H1 (cell line): ENCODE results near the gene CNTN5. TPM values are rescaled to one million over a fixed set of nuclear protein-coding genes. Genes with fewer than 3 reads are reported as not detected.

Experiments
- CTCF ChIA-PET: fragments of 300-600 bp; sonication (Branson Sonifier 250); formaldehyde crosslinking; loops from one replicate; lab custom pipeline; 2021; ENCODE audit not compliant: partially characterized antibody; lab: Charles Lee
- POLR2A ChIA-PET: fragments of 300-600 bp; sonication (Branson Sonifier 250); formaldehyde crosslinking; loops from one replicate; lab custom pipeline; 2021; ENCODE audit warnings: inconsistent platforms; ENCODE audit not compliant: partially characterized antibody; lab: Charles Lee
- DNase-seq, 2 experiments: peaks; one replicate each; pipeline versions ENCODE4 v3.0.0 to v3.0.0-alpha.2; 2010 to 2022; ENCODE audit warnings: low spot score in 2 of 2, low read depth in 1 of 2, mixed read lengths in 1 of 2
- FAIRE-seq: peaks from 2 replicates; lab custom pipeline; 2011; peaks lifted over from hg19 to GRCh38; lab: Jason Lieb, UNC
- H2AFZ ChIP-seq: 2 replicates; pipeline ENCODE4 v1.8.1; 2012; ENCODE audit warnings: low read length, inconsistent platforms
- H2AK5ac ChIP-seq: 2 replicates; pipeline ENCODE4 v1.6.1; 2013; ENCODE audit warnings: low read depth, low read length
- H2BK120ac ChIP-seq: replicated peaks from 2 replicates; pipeline ENCODE3; 2013; ENCODE audit warnings: low read depth, low read length, inconsistent platforms
- H2BK12ac ChIP-seq: 2 replicates; pipeline ENCODE4 v1.6.1; 2013; ENCODE audit warnings: low read depth, low read length
- H2BK15ac ChIP-seq: 2 replicates; pipeline ENCODE4 v1.6.1; 2013; ENCODE audit warnings: low read length
- H2BK20ac ChIP-seq: 2 replicates; pipeline ENCODE4 v1.6.1; 2013; ENCODE audit warnings: low read length
- H2BK5ac ChIP-seq: 2 replicates; pipeline ENCODE4 v1.6.1; 2013; ENCODE audit warnings: low read depth, low read length
- H3K14ac ChIP-seq: 2 replicates; pipeline ENCODE4 v1.6.1; 2013; ENCODE audit warnings: inconsistent platforms; ENCODE audit not compliant: insufficient read length
- H3K18ac ChIP-seq: 2 replicates; pipeline ENCODE4 v1.6.1; 2013; ENCODE audit warnings: low read length; ENCODE audit errors: extremely low read depth
- H3K23ac ChIP-seq: 2 replicates; pipeline ENCODE4 v1.6.1; 2013; ENCODE audit warnings: inconsistent platforms; ENCODE audit not compliant: insufficient read length
- H3K23me2 ChIP-seq: 2 replicates; pipeline ENCODE4 v1.6.1; 2013; ENCODE audit warnings: low read depth, low read length
- H3K27ac ChIP-seq: 2 replicates; pipeline ENCODE4 v1.6.1; 2011; ENCODE audit warnings: low read depth, low read length, inconsistent platforms
- H3K27me3 ChIP-seq, 4 experiments: replicated peaks in 1 of 4; 1 replicate in 1 of 4; 2 replicates in 3 of 4; pipeline versions ENCODE4 v1.6.1 to v1.8.1; 2011 to 2013; ENCODE audit warnings: low read length in 3 of 4, mild to moderate bottlenecking in 3 of 4, inconsistent platforms in 2 of 4, mixed read lengths in 2 of 4, moderate library complexity in 1 of 4; ENCODE audit not compliant: control insufficient read depth in 3 of 4, insufficient read depth in 3 of 4; ENCODE audit errors: extremely low read depth in 1 of 4
- H3K36me3 ChIP-seq, 4 experiments: 2 replicates each; pipeline versions ENCODE4 v1.6.1 to v1.8.1; 2011 to 2013; ENCODE audit warnings: mild to moderate bottlenecking in 4 of 4, low read length in 3 of 4, moderate library complexity in 2 of 4, control low read depth in 1 of 4, inconsistent platforms in 1 of 4; ENCODE audit not compliant: insufficient read depth in 4 of 4, control insufficient read depth in 2 of 4
- H3K4ac ChIP-seq: replicated peaks from 2 replicates; pipeline ENCODE3; 2013; ENCODE audit warnings: low read length, low read depth, mixed read lengths, inconsistent platforms; ENCODE audit not compliant: insufficient read length
- H3K4me1 ChIP-seq, 4 experiments: replicated peaks in 1 of 4; 1 replicate in 1 of 4; 2 replicates in 3 of 4; pipeline versions ENCODE4 v1.6.1 to v1.8.1; 2011 to 2013; ENCODE audit warnings: low read length in 3 of 4, inconsistent platforms in 2 of 4, mixed read lengths in 1 of 4; ENCODE audit not compliant: insufficient read depth in 4 of 4, control insufficient read depth in 3 of 4
- H3K4me2 ChIP-seq, 2 experiments: 2 replicates each; pipeline versions ENCODE4 v1.6.1 to v1.8.1; 2011 to 2013; ENCODE audit warnings: low read depth in 2 of 2, low read length in 2 of 2, control low read depth in 1 of 2, inconsistent platforms in 1 of 2, mild to moderate bottlenecking in 1 of 2; ENCODE audit not compliant: insufficient read depth in 1 of 2
- H3K4me3 ChIP-seq, 4 experiments: fragments of 200-600, 300-600 bp in 1 of 4; sonication (generic), shearing (Covaris generic), sonication (Bioruptor Twin) in 1 of 4; 2 replicates each; pipeline versions ENCODE4 v1.5.1 to v1.8.1; 2011 to 2016; ENCODE audit warnings: low read length in 4 of 4, low read depth in 3 of 4, control low read depth in 2 of 4, inconsistent platforms in 2 of 4, mild to moderate bottlenecking in 2 of 4, mixed read lengths in 1 of 4, moderate library complexity in 1 of 4; ENCODE audit not compliant: insufficient read depth in 2 of 4; ENCODE audit errors: extremely low read depth in 1 of 4
- H3K56ac ChIP-seq: replicated peaks from 2 replicates; pipeline ENCODE3; 2013; ENCODE audit warnings: low read depth, mild to moderate bottlenecking, mixed read lengths, low read length, inconsistent platforms; ENCODE audit not compliant: insufficient read length
- H3K79me1 ChIP-seq: 2 replicates; pipeline ENCODE4 v1.6.1; 2013; ENCODE audit warnings: low read depth, low read length, control low read depth
- H3K79me2 ChIP-seq, 2 experiments: 2 replicates each; pipeline versions ENCODE4 v1.6.1 to v1.8.1; 2012 to 2013; ENCODE audit warnings: low read length in 2 of 2, mild to moderate bottlenecking in 2 of 2, inconsistent platforms in 1 of 2; ENCODE audit not compliant: insufficient read depth in 2 of 2, control insufficient read depth in 1 of 2
- H3K9ac ChIP-seq, 4 experiments: replicated peaks in 1 of 4; 1 replicate in 1 of 4; 2 replicates in 3 of 4; pipeline versions ENCODE4 v1.6.1 to v1.8.1; 2011 to 2013; ENCODE audit warnings: low read depth in 3 of 4, low read length in 3 of 4, control low read depth in 2 of 4, mild to moderate bottlenecking in 2 of 4, moderate library complexity in 2 of 4, inconsistent platforms in 1 of 4; ENCODE audit errors: extremely low read depth in 1 of 4
- H3K9me3 ChIP-seq, 2 experiments: 2 replicates each; pipeline versions ENCODE4 v1.6.1 to v1.8.1; 2012 to 2013; ENCODE audit warnings: mild to moderate bottlenecking in 2 of 2, moderate library complexity in 2 of 2, control low read depth in 1 of 2, inconsistent platforms in 1 of 2, low read depth in 1 of 2, low read length in 1 of 2, mixed read lengths in 1 of 2; ENCODE audit not compliant: insufficient read depth in 2 of 2
- H4K20me1 ChIP-seq, 2 experiments: replicated peaks in 1 of 2; 2 replicates each; pipeline versions ENCODE3 to v1.8.1; 2011 to 2013; ENCODE audit warnings: inconsistent platforms in 2 of 2, low read length in 2 of 2, mild to moderate bottlenecking in 1 of 2; ENCODE audit not compliant: insufficient read depth in 2 of 2, control insufficient read depth in 1 of 2
- H4K5ac ChIP-seq: 2 replicates; pipeline ENCODE4 v1.6.1; 2013; ENCODE audit warnings: low read length, low read depth, mixed read lengths, inconsistent platforms; ENCODE audit not compliant: insufficient read length
- H4K8ac ChIP-seq: 2 replicates; pipeline ENCODE4 v1.8.0; 2013; ENCODE audit warnings: mild to moderate bottlenecking, moderate library complexity, low read length, inconsistent platforms; ENCODE audit not compliant: insufficient read depth; ENCODE audit errors: extremely low read depth
- H4K91ac ChIP-seq: replicated peaks from 2 replicates; pipeline ENCODE3; 2013; ENCODE audit warnings: low read length, mixed read lengths, inconsistent platforms; ENCODE audit not compliant: insufficient read length
- BACH1 ChIP-seq: IDR thresholded peaks from 2 replicates; pipeline ENCODE4 v1.6.1; 2012; ENCODE audit warnings: low read length, improper control_type of control experiment
- CBX8 ChIP-seq: fragments of 300-800, 300-1000 bp; sonication (generic); IDR thresholded peaks from 2 replicates; pipeline ENCODE4 v1.7.1; 2016; ENCODE audit warnings: low read depth, low read length, borderline replicate concordance
- EZH2 ChIP-seq: fragments of 200-600 bp; sonication (generic); IDR thresholded peaks from 2 replicates; pipeline ENCODE4 v1.7.1; 2012; ENCODE audit warnings: low read depth, mild to moderate bottlenecking, moderate library complexity, low read length, inconsistent platforms; ENCODE audit not compliant: severe bottlenecking
- HDAC6 ChIP-seq: IDR thresholded peaks from one replicate; pipeline ENCODE4 v1.7.1; 2012; ENCODE audit warnings: low read depth, mild to moderate bottlenecking, inconsistent platforms, low read length, moderate library complexity
- JUN ChIP-seq: IDR thresholded peaks from 2 replicates; pipeline ENCODE4 v1.6.1; 2011; ENCODE audit warnings: low read depth, mild to moderate bottlenecking, improper control_type of control experiment, low read length
- KDM5A ChIP-seq: fragments of 200-600 bp; IDR thresholded peaks from 2 replicates; pipeline ENCODE4 v1.7.1; 2012; ENCODE audit warnings: mild to moderate bottlenecking, low read length, inconsistent platforms, mixed read lengths
- PHF8 ChIP-seq: fragments of 200-600 bp; sonication (generic); conservative IDR thresholded peaks from 2 replicates; pipeline ENCODE4 v1.7.1; 2012; ENCODE audit warnings: low read depth, mild to moderate bottlenecking, inconsistent platforms, low read length, moderate library complexity
- RBBP5 ChIP-seq: IDR thresholded peaks from 2 replicates; pipeline ENCODE4 v1.7.1; 2012; ENCODE audit warnings: low read depth, mild to moderate bottlenecking, inconsistent platforms, low read length, moderate library complexity, borderline replicate concordance
- RFX5 ChIP-seq: IDR thresholded peaks from 2 replicates; pipeline ENCODE4 v1.6.1; 2011; ENCODE audit warnings: low read depth, low read length, improper control_type of control experiment, borderline replicate concordance
- RNF2 ChIP-seq: fragments of 200-900, 300-1000 bp; sonication (generic); IDR thresholded peaks from 2 replicates; pipeline ENCODE4 v1.7.1; 2016; ENCODE audit warnings: borderline replicate concordance, low read depth, mild to moderate bottlenecking, antibody characterized with exemption, low read length; ENCODE audit not compliant: poor library complexity, severe bottlenecking; ENCODE audit errors: missing control alignments
- TAF7 ChIP-seq: optimal IDR thresholded peaks from 2 replicates; pipeline ENCODE3; 2011; ENCODE audit warnings: low read depth, mild to moderate bottlenecking, inconsistent platforms, low read length, moderate library complexity, borderline replicate concordance
- TEAD4 ChIP-seq: IDR thresholded peaks from 2 replicates; pipeline ENCODE4 v1.6.1; 2012; ENCODE audit warnings: low read depth, low read length, inconsistent platforms, mixed read lengths
- WGBS, 2 experiments: shearing (Covaris generic) in 1 of 2; methylation state at CpG; one replicate each; pipeline versions ENCODE4 v1.1.6 to v1.1.7; 2013 to 2015; ENCODE audit warnings: low lambda C conversion rate in 2 of 2, mixed read lengths in 2 of 2, inconsistent platforms in 1 of 2, low coverage in 1 of 2, missing lambda C conversion rate in 1 of 2; ENCODE audit not compliant: insufficient replicate concordance in 2 of 2, insufficient coverage in 1 of 2, insufficient read length in 1 of 2; ENCODE audit errors: extremely low coverage in 1 of 2, missing lambda C conversion rate in 1 of 2; 5-methylcytosine and 5-hydroxymethylcytosine counted together
- polyA plus RNA-seq, 7 experiments: library from polyadenylated mRNA; depleted of rRNA in 3 of 7; stranded (reverse) in 5 of 7; unstranded in 2 of 7; fragments of >200 nt in 5 of 7; fragments of 200-250 nt in 2 of 7; gene quantifications; 1 replicate in 5 of 7; 2 replicates in 1 of 7; 4 replicates in 1 of 7; pipeline versions ENCODE4 v1.2.1 to v1.2.3, GENCODE V29; 2011 to 2013; ENCODE audit warnings: missing spikeins in 2 of 7, mixed read lengths in 2 of 7
- total RNA-seq: library from RNA; stranded (reverse); fragmentation: NEBNext Ultra II Directional; extraction: Animal tissue kit (Norgen Biotek cat#: 25700); gene quantifications from 2 replicates; pipeline ENCODE4 v1.2.1, GENCODE V29; 2021
- TF ChIP-seq, protein P1 (sequence below): IDR thresholded peaks from 2 replicates; pipeline ENCODE4 v1.6.1; 2012; ENCODE audit warnings: inconsistent platforms
- TF ChIP-seq, protein P2 (sequence below): IDR thresholded peaks from 2 replicates; pipeline ENCODE4 v1.6.1; 2012; ENCODE audit warnings: inconsistent platforms

Gene CNTN5
- total and polyA plus RNA-seq, 2 of the 8 experiments (the other 6 are each of a cell fraction or from before 2014, with no cell fraction given), result not detected

DNA sequence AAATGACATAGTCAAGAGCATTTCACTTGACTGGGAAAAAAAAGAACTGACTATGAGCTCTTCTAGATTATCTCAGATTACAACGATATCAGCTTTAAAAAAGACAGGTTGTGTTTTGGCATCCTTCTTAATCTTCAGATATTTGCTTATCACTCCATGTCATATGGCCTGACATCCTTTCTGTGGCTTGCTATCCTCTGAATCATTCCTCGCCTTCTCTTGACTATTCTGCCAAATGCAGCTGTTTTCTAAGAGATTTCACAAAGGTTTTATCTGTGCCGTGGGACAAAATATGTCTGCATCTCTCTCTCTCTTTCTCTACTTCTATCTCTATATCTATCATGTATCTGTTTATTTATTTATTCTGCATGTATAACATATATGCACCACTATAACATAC is 746.1 kb downstream of the CNTN5 start:
- Histone ChIP-seq H3K4me3 (no peak overlapping the region), H4K20me1 (no peaks in the 10 kb centered on the region), H3K27ac (no peak overlapping the region), H2AFZ (no peak overlapping the region), H2BK120ac (no peak overlapping the region), H3K9ac (no peak overlapping the region), H4K8ac (no peak overlapping the region), H3K4ac (no peak overlapping the region), H3K79me2 (no peaks in the 10 kb centered on the region), H2BK5ac (no peak overlapping the region), H3K4me2 (no peak overlapping the region), H3K23ac (no peak overlapping the region), H3K79me1 (no peaks in the 10 kb centered on the region), H4K91ac (no peak overlapping the region), H3K23me2 (no peaks in the 10 kb centered on the region), H2AK5ac (no peak overlapping the region), H4K5ac (no peak overlapping the region), H3K4me1 (no peaks in the 10 kb centered on the region), H3K36me3 (no peaks in the 10 kb centered on the region), H3K14ac (no peak overlapping the region), H2BK20ac (no peak overlapping the region), H3K9me3 (no peaks in the 10 kb centered on the region), H3K18ac (no peak overlapping the region), H3K56ac (no peak overlapping the region), H3K27me3 (no peaks in the 10 kb centered on the region), H2BK12ac (no peak overlapping the region), H2BK15ac (no peak overlapping the region)
- WGBS, 2 experiments, result 93% methylated on average over 3 of the region's 3 CpGs; no CpG with 5 or more reads in 1 of the 2 experiments
- CTCF ChIA-PET, result no interaction called here
- POLR2A ChIA-PET, result no interaction called here
- DNase-seq (no peak), FAIRE-seq (no peak)
- TF ChIP-seq BACH1, result no peak
- TF ChIP-seq JUN, result no peak
- TF ChIP-seq, protein P1, sequence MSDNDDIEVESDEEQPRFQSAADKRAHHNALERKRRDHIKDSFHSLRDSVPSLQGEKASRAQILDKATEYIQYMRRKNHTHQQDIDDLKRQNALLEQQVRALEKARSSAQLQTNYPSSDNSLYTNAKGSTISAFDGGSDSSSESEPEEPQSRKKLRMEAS, result no peak
- no peak for TF ChIP-seq TEAD4
- no peak for TF ChIP-seq TAF7
- no peak for TF ChIP-seq PHF8
- TF ChIP-seq RFX5, result no peak
- no peak for TF ChIP-seq RBBP5
- no peak for TF ChIP-seq KDM5A
- TF ChIP-seq, protein P2, sequence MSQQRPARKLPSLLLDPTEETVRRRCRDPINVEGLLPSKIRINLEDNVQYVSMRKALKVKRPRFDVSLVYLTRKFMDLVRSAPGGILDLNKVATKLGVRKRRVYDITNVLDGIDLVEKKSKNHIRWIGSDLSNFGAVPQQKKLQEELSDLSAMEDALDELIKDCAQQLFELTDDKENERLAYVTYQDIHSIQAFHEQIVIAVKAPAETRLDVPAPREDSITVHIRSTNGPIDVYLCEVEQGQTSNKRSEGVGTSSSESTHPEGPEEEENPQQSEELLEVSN, result no peak
- TF ChIP-seq CBX8, result no peak
- TF ChIP-seq HDAC6, result no peak
- TF ChIP-seq RNF2, result no peak
- no peak for TF ChIP-seq EZH2
